ENCODE data around the gene OVCH1. TPM values are rescaled to one million over a fixed set of nuclear protein-coding genes. Genes with fewer than 3 reads are reported as not detected.

The OVCH1 gene
- total and polyA plus RNA-seq, 2 donors, result 0.09 to 0.19 TPM

GRCh38 chr12:29429999-29430715 lies 67.3 kb downstream of the OVCH1 start:
- no peak for DNase-seq (ENCODE audit: low read depth in 6 of 9, low spot score in 9 of 9)
- Histone ChIP-seq H3K27ac (ENCODE audit: low read depth in 1 of 2, low read length in 1 of 2) (no peak overlapping the region), H3K27me3 (ENCODE audit: control insufficient read depth in 2 of 2, insufficient read depth in 1 of 2, low read length in 1 of 2) (no peaks in the 10 kb centered on the region), H3K36me3 (ENCODE audit: control insufficient read depth in 2 of 2, insufficient read depth in 2 of 2, low read length in 1 of 2) (no peaks in the 10 kb centered on the region), H3K4me3 (ENCODE audit: low read length in 2 of 2) (no peak overlapping the region), H3K4me1 (ENCODE audit: control insufficient read depth in 2 of 2, insufficient read depth in 2 of 2, low read length in 2 of 2) (no peaks in the 10 kb centered on the region), H3K9me3 (ENCODE audit: control insufficient read depth in 2 of 2, insufficient read depth in 1 of 2, low read length in 1 of 2) (no peaks in the 10 kb centered on the region)
- WGBS, result 87% methylated on average over 3 of the region's 3 CpGs

- Histone ChIP-seq H3K4me1 (ENCODE audit: control insufficient read depth in 2 of 2, insufficient read depth in 2 of 2, low read length in 2 of 2) (no peaks in the 10 kb centered on the region), H3K9me3 (ENCODE audit: control insufficient read depth in 2 of 2, insufficient read depth in 1 of 2, low read length in 1 of 2) (no peaks in the 10 kb centered on the region), H3K36me3 (ENCODE audit: control insufficient read depth in 2 of 2, insufficient read depth in 2 of 2, low read length in 1 of 2) (no peaks in the 10 kb centered on the region), H3K27ac (ENCODE audit: low read depth in 1 of 2, low read length in 1 of 2) (no peak overlapping the region), H3K4me3 (ENCODE audit: low read length in 2 of 2) (no peak overlapping the region), H3K27me3 (ENCODE audit: control insufficient read depth in 2 of 2, insufficient read depth in 1 of 2, low read length in 1 of 2) (no peaks in the 10 kb centered on the region)
- no peak for DNase-seq (ENCODE audit: low read depth in 6 of 9, low spot score in 9 of 9)
These were observed 68.9 kb downstream of the OVCH1 start for GRCh38 chr12:29428633-29429032.

GRCh38 chr12:29427964-29428363 lies 69.5 kb downstream of the OVCH1 start:
- no peaks in the 10 kb centered on the region for H3K27me3 ChIP-seq (ENCODE audit: control insufficient read depth in 2 of 2, insufficient read depth in 1 of 2, low read length in 1 of 2)
- peak in 1 of 9 donors; percentile 2 for DNase-seq (ENCODE audit: low read depth in 6 of 9, low spot score in 9 of 9)
- H3K4me1 ChIP-seq (ENCODE audit: control insufficient read depth in 2 of 2, insufficient read depth in 2 of 2, low read length in 2 of 2), result no peaks in the 10 kb centered on the region
- WGBS, result 20% methylated on average over 4 of the region's 4 CpGs
- H3K9me3 ChIP-seq (ENCODE audit: control insufficient read depth in 2 of 2, insufficient read depth in 1 of 2, low read length in 1 of 2), result no peaks in the 10 kb centered on the region
- H3K27ac ChIP-seq (ENCODE audit: low read depth in 1 of 2, low read length in 1 of 2), result no peak overlapping the region
- no peaks in the 10 kb centered on the region for H3K36me3 ChIP-seq (ENCODE audit: control insufficient read depth in 2 of 2, insufficient read depth in 2 of 2, low read length in 1 of 2)
- H3K4me3 ChIP-seq (ENCODE audit: low read length in 2 of 2), result no peak overlapping the region

GRCh38 chr12:29426498-29426897 lies 71.0 kb downstream of the OVCH1 start:
- H3K9me3 ChIP-seq (ENCODE audit: control insufficient read depth in 2 of 2, insufficient read depth in 1 of 2, low read length in 1 of 2), result no peaks in the 10 kb centered on the region
- WGBS, result 93% methylated on average over 2 of the region's 2 CpGs
- no peaks in the 10 kb centered on the region for H3K36me3 ChIP-seq (ENCODE audit: control insufficient read depth in 2 of 2, insufficient read depth in 2 of 2, low read length in 1 of 2)
- no peaks in the 10 kb centered on the region for H3K27me3 ChIP-seq (ENCODE audit: control insufficient read depth in 2 of 2, insufficient read depth in 1 of 2, low read length in 1 of 2)
- H3K4me3 ChIP-seq (ENCODE audit: low read length in 2 of 2), result no peak overlapping the region
- H3K4me1 ChIP-seq (ENCODE audit: control insufficient read depth in 2 of 2, insufficient read depth in 2 of 2, low read length in 2 of 2), result no peaks in the 10 kb centered on the region
- no peak overlapping the region for H3K27ac ChIP-seq (ENCODE audit: low read depth in 1 of 2, low read length in 1 of 2)
- DNase-seq (ENCODE audit: low read depth in 6 of 9, low spot score in 9 of 9), result no peak

GRCh38 chr12:29425722-29426121 lies 71.8 kb downstream of the OVCH1 start:
- no peak overlapping the region for H3K27ac ChIP-seq (ENCODE audit: low read depth in 1 of 2, low read length in 1 of 2)
- no peaks in the 10 kb centered on the region for H3K4me1 ChIP-seq (ENCODE audit: control insufficient read depth in 2 of 2, insufficient read depth in 2 of 2, low read length in 2 of 2)
- 89% methylated on average over 2 of the region's 2 CpGs for WGBS
- H3K9me3 ChIP-seq (ENCODE audit: control insufficient read depth in 2 of 2, insufficient read depth in 1 of 2, low read length in 1 of 2), result no peaks in the 10 kb centered on the region
- no peak for DNase-seq (ENCODE audit: low read depth in 6 of 9, low spot score in 9 of 9)
- no peaks in the 10 kb centered on the region for H3K27me3 ChIP-seq (ENCODE audit: control insufficient read depth in 2 of 2, insufficient read depth in 1 of 2, low read length in 1 of 2)
- H3K4me3 ChIP-seq (ENCODE audit: low read length in 2 of 2), result no peak overlapping the region
- H3K36me3 ChIP-seq (ENCODE audit: control insufficient read depth in 2 of 2, insufficient read depth in 2 of 2, low read length in 1 of 2), result no peaks in the 10 kb centered on the region

GRCh38 chr12:29416748-29417147 lies 80.7 kb downstream of the OVCH1 start:
- H3K4me3 ChIP-seq (ENCODE audit: low read length in 2 of 2), result no peak overlapping the region
- H3K27me3 ChIP-seq (ENCODE audit: control insufficient read depth in 2 of 2, insufficient read depth in 1 of 2, low read length in 1 of 2), result no peaks in the 10 kb centered on the region
- no peaks in the 10 kb centered on the region for H3K9me3 ChIP-seq (ENCODE audit: control insufficient read depth in 2 of 2, insufficient read depth in 1 of 2, low read length in 1 of 2)
- H3K27ac ChIP-seq (ENCODE audit: low read depth in 1 of 2, low read length in 1 of 2), result no peak overlapping the region
- no peaks in the 10 kb centered on the region for H3K36me3 ChIP-seq (ENCODE audit: control insufficient read depth in 2 of 2, insufficient read depth in 2 of 2, low read length in 1 of 2)
- no peaks in the 10 kb centered on the region for H3K4me1 ChIP-seq (ENCODE audit: control insufficient read depth in 2 of 2, insufficient read depth in 2 of 2, low read length in 2 of 2)
- no peak for DNase-seq (ENCODE audit: low read depth in 6 of 9, low spot score in 9 of 9)

- no peaks in the 10 kb centered on the region for H3K36me3 ChIP-seq (ENCODE audit: control insufficient read depth in 2 of 2, insufficient read depth in 2 of 2, low read length in 1 of 2)
- H3K4me1 ChIP-seq (ENCODE audit: control insufficient read depth in 2 of 2, insufficient read depth in 2 of 2, low read length in 2 of 2), result no peaks in the 10 kb centered on the region
- H3K27ac ChIP-seq (ENCODE audit: low read depth in 1 of 2, low read length in 1 of 2), result no peak overlapping the region
- DNase-seq (ENCODE audit: low read depth in 6 of 9, low spot score in 9 of 9), result no peak
- 56% methylated on average over 4 of the region's 4 CpGs for WGBS
- no peaks in the 10 kb centered on the region for H3K9me3 ChIP-seq (ENCODE audit: control insufficient read depth in 2 of 2, insufficient read depth in 1 of 2, low read length in 1 of 2)
- H3K27me3 ChIP-seq (ENCODE audit: control insufficient read depth in 2 of 2, insufficient read depth in 1 of 2, low read length in 1 of 2), result no peaks in the 10 kb centered on the region
- no peak overlapping the region for H3K4me3 ChIP-seq (ENCODE audit: low read length in 2 of 2)
These were observed 82.4 kb downstream of the OVCH1 start for GRCh38 chr12:29415111-29415510.

GRCh38 chr12:29414368-29414767 lies 83.1 kb downstream of the OVCH1 start:
- H3K36me3 ChIP-seq (ENCODE audit: control insufficient read depth in 2 of 2, insufficient read depth in 2 of 2, low read length in 1 of 2), result no peaks in the 10 kb centered on the region
- no peak overlapping the region for H3K4me3 ChIP-seq (ENCODE audit: low read length in 2 of 2)
- H3K27ac ChIP-seq (ENCODE audit: low read depth in 1 of 2, low read length in 1 of 2), result no peak overlapping the region
- H3K9me3 ChIP-seq (ENCODE audit: control insufficient read depth in 2 of 2, insufficient read depth in 1 of 2, low read length in 1 of 2), result no peaks in the 10 kb centered on the region
- H3K27me3 ChIP-seq (ENCODE audit: control insufficient read depth in 2 of 2, insufficient read depth in 1 of 2, low read length in 1 of 2), result no peaks in the 10 kb centered on the region
- H3K4me1 ChIP-seq (ENCODE audit: control insufficient read depth in 2 of 2, insufficient read depth in 2 of 2, low read length in 2 of 2), result no peaks in the 10 kb centered on the region
- DNase-seq (ENCODE audit: low read depth in 6 of 9, low spot score in 9 of 9), result no peak

- H3K27ac ChIP-seq (ENCODE audit: low read depth in 1 of 2, low read length in 1 of 2), result no peak overlapping the region
- no peak for DNase-seq (ENCODE audit: low read depth in 6 of 9, low spot score in 9 of 9)
- H3K4me3 ChIP-seq (ENCODE audit: low read length in 2 of 2), result no peak overlapping the region
- H3K36me3 ChIP-seq (ENCODE audit: control insufficient read depth in 2 of 2, insufficient read depth in 2 of 2, low read length in 1 of 2), result no peaks in the 10 kb centered on the region
- WGBS, result 69% methylated on average over 4 of the region's 4 CpGs
- H3K9me3 ChIP-seq (ENCODE audit: control insufficient read depth in 2 of 2, insufficient read depth in 1 of 2, low read length in 1 of 2), result no peaks in the 10 kb centered on the region
- H3K4me1 ChIP-seq (ENCODE audit: control insufficient read depth in 2 of 2, insufficient read depth in 2 of 2, low read length in 2 of 2), result no peaks in the 10 kb centered on the region
- no peaks in the 10 kb centered on the region for H3K27me3 ChIP-seq (ENCODE audit: control insufficient read depth in 2 of 2, insufficient read depth in 1 of 2, low read length in 1 of 2)
These were observed 91.9 kb downstream of the OVCH1 start for GRCh38 chr12:29405561-29405960.

- Histone ChIP-seq H3K4me1 (ENCODE audit: control insufficient read depth in 2 of 2, insufficient read depth in 2 of 2, low read length in 2 of 2) (no peaks in the 10 kb centered on the region), H3K36me3 (ENCODE audit: control insufficient read depth in 2 of 2, insufficient read depth in 2 of 2, low read length in 1 of 2) (no peaks in the 10 kb centered on the region), H3K27ac (ENCODE audit: low read depth in 1 of 2, low read length in 1 of 2) (no peak overlapping the region), H3K9me3 (ENCODE audit: control insufficient read depth in 2 of 2, insufficient read depth in 1 of 2, low read length in 1 of 2) (no peaks in the 10 kb centered on the region), H3K27me3 (ENCODE audit: control insufficient read depth in 2 of 2, insufficient read depth in 1 of 2, low read length in 1 of 2) (no peaks in the 10 kb centered on the region), H3K4me3 (ENCODE audit: low read length in 2 of 2) (no peak overlapping the region)
- DNase-seq (ENCODE audit: low read depth in 6 of 9, low spot score in 9 of 9), result no peak
- WGBS, result 79% methylated on average over 4 of the region's 4 CpGs
These were observed 93.5 kb downstream of the OVCH1 start for GRCh38 chr12:29403991-29404390.

Data from thymus (tissue), 11 donors.